DMS79 (cell line): ENCODE data around the gene CPSF7.
A peak's percentile ranks its signal among the peaks of the same experiment; 100 is the strongest.
"Not testable (repeated sequence)": the region's sequence is repeated elsewhere in the genome, so short reads cannot be mapped to it uniquely, and the experiment has no call there.

Experiments
- DNase-seq: peaks from one replicate; lab custom pipeline; 2025; lab: John Stamatoyannopoulos, UW

CPSF7 gene

DNA sequence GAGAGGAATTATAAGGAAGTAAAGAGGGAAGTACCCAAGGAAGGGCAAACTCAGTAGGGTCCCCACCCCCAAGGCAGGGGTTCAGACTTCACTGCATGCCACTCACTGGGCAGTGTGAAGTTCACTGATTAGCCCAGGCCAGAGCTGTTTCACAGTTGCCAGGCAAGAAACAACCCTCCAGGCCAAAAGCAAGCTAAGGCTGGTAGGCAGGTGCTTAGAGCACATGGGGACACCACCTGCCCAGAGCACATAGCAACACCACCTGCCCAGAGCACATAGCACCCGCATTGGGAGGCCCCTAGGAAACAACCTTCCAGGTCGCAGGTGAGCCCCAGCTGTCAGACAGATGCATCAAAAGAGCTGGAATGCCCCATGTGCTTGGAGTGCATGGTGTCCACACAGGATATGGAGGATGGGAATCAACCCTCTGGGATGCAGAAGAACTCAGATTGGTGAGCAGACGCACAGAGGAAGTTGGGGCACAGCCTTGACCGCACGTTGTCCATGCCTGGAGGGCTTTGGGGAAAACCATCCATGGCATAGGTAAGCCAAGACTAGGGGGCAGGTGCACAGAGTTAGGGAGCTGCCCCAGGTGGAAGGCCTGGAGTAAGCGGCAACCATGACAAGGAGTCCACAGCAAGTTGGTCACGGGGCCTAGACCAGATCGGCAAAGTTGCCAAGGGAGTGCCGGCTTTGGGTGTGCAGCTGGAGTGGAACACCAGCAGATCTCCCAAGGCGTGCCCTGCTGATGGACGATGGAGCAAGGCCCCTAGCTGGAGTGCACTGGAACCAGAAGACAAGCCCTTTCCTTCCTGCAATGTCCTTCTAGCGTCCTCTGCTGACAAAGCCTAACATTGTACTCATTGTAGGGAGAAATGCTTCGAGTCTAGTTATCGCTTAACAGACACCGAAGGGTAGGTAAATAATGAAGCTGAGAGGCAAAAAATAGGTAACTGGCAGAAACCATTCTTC, 45.2 kb downstream of the CPSF7 start:
- no peak for DNase-seq

DNA sequence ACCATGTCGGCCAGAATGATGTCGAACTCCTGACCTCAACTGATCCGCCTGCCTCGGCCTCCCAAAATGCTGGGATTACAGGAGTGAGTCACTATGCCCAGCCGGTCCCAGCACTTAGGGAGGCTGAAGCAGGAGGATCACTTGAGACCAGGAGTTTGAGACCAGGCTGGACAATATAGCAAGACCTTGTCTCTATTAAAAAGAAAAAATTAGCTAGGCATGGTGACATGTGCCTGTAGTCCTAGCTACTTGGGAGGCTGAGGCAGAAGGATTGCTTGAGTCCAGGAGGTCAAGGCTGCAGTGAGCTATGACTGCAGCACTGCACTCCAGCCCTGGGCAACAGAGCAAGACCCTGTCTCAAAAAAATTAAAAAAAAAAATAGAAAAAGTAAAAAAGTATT, 45.9 kb downstream of the CPSF7 start:
- DNase-seq, result not testable (repeated sequence)

DNA sequence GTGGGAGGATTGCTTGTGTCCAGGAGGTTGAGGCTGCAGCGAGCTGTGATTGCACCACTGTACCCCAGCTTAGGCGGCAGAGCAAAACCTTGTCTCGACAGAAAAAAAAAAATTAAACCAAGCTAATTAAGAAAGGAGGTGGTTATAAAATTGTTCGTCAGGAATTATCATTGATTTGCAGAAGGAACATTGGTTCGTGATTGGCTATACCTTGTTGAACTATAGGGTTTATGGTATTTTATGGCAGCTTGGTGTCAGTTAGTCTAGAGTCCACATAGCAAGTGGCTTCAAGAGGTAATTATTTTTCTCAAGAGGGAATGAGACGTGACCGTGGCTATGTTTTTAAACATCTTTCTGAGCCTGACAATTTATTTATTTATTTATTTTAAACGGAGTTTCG, 48.9 kb downstream of the CPSF7 start:
- DNase-seq, result no peak

DNA sequence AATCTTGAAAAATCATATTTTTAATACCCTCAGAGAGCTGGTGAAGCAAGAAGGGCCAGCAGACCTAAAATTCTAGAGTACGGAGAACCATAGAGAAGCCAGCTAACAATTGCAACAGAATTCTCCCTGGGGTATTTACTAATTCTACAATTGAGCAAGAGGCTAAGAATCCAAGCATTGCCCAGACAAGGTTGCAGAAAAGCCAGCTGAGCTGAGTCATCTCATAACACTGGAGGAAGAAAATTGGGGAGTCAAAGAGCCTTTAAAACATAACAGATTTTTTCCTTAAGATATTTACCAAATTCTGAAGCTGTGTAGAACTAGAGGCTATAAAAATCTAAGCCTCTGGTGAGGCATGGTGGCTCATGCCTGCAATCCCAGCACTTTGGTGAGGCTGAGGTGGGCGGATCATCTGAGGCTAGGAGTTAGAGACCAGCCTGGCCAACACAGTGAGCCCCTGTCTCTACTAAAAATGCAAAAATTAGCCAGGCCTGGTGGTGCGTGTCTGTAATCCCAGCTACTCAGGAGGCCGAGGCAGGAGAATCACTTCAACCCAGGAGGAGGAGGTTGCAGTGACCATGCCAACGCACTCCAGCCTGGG, 51.0 kb downstream of the CPSF7 start:
- DNase-seq, result no peak

DNA sequence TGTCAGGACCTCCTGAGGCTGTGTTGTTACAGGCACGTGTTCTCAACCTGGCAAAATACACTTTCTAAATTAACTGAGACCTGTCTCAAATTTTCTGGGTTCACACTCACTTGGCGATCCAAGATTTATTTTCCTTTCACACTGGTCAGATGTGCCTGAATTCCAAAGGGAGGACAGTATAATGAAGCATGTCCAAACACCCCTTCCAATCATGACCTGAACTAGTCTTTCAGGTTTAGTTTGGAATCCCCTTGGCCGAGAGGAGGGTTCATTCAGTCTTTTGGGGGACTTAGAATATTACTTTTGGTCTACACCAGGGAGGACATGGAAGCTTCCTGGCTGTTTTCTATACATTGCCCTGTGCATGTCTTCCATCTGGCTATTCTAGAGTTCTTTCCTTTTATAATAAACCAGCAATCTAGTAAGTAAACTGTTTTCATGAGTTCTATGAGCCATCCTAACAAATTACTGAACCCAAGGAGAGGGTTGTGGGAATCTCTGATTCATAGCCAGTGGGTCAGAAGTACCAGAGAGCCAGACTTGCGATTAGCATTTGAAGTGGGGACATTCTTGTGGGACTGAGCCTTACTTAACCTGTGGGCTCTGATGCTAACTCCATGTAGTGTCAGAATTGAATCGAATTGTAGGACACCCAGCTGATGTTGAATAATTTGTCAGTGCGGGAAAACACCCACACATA, 52.2 kb downstream of the CPSF7 start:
- no peak for DNase-seq

DNA sequence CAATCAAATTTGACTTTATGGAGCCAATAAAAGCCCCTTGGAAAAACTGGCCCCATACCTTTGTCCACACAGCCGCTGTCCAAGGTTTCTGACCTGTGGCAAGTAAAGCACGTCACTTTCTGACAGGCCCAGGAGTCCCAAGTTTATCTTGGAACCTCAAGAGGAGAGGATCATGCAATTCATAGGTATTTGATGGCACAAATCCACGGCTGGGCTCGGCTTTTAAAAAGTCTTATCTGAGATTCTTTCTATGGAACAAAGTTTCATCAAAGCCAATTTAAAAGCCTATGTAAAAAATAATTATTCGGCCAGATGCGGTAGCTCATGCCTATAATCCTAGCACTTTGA, 54.0 kb downstream of the CPSF7 start:
- DNase-seq, result no peak

DNA sequence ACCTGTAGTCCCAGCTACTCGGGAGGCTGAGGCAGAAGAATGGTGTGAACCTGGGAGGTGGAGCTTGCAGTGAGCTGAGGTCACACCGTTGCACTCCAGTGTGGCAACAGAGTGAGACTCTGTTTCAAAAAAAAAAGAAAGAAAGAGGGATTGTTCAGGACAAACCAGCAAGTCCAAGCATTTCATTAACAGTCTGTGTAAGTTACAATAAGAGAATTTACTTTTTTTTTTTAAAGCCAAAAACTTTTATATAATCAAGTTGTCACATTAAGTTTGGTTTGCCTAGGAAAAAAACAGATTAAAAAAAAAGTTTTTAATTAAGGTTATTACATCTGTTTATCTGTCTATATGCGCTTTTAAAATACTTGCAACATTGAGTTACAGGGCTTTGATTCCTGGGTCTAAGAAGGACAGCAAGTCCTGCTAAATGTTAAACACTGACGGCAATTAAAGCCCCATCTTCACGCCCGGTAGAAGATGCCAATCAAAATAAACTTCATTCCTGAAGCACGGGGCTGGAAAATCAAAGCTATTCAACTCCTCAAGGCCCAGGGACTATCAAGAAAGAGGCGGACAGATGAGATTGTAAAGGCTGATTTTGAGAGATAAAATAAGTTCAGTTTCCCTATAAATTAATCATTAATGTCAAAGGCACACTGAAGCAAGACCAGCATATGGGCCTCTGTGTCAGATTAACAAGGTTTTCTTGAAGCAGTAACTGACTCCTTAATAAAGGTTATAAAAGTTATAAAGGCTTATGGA, 56.9 kb downstream of the CPSF7 start:
- no peak for DNase-seq

DNA sequence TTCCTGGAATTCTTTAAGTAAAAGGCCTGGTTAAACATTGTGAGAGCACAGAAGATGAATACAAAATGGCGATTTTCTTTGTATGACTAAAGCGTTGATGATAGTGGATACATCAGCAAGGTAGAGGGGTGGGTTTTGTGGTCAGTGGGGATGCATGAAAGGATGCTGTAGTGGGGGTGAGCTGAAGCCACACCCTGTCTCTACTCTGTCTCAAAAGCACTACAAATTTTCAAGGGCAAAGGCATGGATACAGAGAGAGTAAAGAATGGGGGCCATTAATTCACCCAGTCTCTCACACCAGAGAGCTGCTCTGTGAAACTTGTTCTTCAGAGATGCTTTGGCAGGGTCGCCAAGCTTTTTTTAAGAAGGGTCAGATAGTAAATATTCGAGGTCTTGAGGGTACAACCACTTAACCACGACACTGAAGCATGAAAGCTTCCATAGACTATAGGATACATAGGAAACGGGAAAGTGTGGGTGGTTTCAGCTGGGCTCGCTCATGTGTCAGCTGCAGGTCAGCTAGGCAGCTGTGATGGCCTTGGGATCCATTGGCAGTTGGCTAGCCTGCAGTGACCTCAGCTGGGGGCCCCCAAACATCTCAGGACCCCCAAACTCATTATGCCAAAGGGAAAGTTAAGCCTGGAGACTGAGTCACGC, 59.3 kb downstream of the CPSF7 start:
- DNase-seq, result no peak

DNA sequence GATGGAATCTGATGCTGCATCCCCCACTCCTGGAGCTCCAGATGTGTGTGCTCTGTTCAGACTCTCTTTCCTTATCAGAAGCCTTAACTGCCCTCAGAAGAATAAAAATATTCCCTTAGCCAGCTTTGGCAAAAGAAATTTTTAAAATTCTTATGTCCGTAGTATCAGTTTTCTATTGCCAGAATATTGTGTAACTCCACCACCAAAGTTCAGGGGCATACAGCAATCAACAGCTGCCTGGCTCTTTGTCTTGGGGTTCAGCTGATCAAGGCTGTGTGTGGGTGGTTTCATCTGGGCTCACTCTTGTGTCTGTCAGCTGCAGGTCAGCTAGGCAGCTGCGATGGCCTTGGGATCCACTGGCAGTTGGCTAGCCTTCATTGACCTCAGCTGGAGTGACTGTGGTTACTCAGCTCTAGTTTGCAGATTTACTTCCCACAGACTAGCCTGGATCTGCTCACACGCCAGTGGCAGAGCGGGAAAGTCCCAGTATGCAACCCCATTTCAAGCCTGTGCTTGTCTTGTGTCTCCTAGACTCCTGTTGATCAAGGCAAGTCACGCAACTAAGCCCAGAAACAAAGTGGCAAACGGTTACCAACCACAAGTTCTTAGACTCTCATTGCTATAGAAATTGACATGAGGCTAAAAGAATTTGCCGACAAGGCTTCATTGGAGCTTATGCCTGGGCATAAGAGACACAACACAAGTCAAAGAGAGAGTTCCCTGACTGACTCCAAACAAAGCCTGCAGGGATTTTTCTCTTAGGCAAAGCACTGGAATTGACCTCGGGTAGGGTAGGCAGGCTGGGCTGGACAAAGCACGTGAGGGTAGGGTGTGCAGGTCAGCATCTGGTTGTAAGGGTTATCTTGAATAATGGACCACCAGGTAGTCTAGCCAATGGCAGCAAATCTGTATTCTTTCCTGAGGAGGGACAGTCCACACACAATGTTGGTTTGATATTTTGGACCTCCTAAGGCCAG, 60.1 kb downstream of the CPSF7 start:
- no peak for DNase-seq

DNA sequence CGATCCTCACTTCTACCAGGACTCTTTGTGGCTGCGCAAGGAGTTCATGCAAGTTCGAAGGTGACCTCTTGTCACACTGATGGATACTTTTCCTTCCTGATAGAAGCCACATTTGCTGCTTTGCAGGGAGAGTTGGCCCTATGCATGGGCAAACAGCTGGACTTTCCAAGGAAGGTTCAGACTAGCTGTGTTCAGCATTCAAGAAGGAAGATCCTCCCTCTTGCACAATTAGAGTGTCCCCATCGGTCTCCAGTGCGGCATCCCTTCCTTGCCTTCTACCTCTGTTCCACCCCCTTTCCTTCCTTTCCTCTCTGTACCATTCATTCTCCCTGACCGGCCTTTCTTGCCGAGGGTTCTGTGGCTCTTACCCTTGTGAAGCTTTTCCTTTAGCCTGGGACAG, 61.1 kb downstream of the CPSF7 start:
- DNase-seq, result no peak

DNA sequence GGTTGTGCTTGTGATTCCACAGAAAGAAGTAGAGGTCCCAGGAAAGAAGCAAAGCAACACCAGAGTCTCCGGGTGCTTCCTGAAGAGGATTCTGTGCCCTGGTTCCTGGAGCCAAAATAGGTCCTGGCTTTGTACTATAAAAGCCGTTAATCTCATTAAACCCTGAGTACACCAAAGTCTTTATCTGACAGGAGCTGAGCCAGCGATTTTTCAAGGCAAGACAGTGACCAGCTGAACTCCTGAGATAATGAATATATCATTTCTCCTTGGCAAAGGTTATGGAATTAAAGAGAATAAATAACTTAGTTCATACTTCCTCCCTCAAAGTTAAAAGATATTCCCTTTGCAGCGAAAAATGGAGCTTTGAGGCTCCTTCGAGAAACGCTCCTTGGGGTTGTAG, 62.4 kb downstream of the CPSF7 start:
- no peak for DNase-seq

DNA sequence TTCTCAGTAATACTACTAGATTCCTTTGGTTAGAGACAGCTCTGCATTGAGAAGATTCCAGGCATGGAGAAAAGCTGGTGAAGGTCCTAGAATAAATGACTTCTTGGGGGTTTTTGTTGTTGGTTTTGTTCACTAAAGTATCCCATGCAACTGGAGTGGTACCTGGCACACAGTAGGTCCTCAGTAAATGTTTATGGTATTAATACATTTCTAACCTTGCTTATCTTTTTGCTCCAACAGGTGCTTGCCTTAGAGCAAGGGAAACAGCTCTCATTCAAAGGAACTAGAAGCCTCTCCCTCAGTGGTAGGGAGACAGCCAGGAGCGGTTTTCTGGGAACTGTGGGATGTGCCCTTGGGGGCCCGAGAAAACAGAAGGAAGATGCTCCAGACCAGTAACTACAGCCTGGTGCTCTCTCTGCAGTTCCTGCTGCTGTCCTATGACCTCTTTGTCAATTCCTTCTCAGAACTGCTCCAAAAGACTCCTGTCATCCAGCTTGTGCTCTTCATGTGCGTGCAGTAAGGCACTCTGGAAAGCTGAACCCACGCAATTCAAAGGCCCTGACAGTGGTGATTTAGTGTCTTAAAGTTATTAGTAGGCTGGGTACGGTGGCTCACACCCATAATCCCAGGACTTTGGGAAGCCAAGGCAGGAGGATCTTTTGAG, 65.6 kb downstream of the CPSF7 start:
- DNase-seq, result no peak

DNA sequence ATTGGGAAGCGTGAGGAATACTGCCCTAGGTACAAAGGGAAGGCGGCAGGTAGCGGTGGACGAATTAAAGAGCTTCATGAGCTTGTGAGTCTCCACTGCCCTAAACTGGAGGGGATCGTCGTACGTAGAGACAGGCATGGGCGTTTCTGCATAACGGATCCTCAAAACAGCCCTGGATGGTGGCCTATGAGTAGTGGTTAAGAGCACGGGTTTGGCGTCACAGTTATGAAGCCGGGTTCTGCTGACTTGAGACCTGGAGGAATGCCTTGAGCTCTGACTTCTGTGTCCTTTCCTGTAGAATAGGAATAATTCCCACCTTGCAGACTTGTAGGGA, 67.3 kb downstream of the CPSF7 start:
- DNase-seq, result peak; percentile 52

DNA sequence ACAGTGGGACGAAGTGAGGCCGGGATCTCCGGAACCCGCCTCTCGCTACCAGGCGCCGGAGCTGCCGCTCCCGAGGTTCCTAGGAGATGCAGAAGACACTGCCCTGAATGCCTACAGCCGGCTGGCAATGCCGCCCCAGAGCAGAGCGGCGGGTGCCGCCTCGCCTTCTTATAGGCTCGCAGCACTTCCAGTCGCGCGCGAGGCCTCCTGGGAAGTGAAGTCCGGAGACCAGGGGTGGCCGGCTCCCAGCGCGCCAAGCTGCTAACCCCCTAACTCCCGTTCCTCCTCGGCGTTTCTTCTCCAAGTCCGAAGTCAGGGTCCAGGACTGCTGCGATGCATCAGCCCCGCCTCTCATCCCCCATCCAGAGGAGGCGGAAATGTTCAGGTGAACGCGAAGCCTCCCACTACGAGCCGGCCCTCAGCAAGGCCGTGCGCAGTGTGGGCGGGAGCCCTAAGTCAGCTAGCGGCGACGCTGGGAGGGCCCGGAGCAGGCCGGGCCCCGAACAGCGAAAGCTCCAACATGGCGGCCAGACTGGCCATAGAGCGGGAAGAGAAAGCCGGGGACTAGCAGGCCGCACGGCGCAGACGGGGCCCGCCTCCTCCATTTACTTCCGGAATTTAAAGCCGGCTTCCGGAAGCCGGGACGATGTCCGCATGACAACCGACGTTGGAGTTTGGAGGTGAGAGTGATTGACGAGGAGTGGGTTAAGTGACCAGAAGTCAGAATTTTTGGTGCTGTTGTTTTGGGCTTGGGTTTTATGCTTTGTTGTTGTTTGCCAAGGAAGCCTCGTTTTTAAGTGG, 67.8 kb downstream of the CPSF7 start, which contains the start of the genes CYB561A3 and TMEM138:
CYB561A3 (minus strand) TSS at position 142 of the 801 bp plus-strand sequence. CDS start 5,169 bp downstream, outside the sequence.
TMEM138 (plus strand) TSS at position 634 of the 801 bp plus-strand sequence. CDS start 2,017 bp downstream, outside the sequence.
- DNase-seq, result peak; percentile 86

DNA sequence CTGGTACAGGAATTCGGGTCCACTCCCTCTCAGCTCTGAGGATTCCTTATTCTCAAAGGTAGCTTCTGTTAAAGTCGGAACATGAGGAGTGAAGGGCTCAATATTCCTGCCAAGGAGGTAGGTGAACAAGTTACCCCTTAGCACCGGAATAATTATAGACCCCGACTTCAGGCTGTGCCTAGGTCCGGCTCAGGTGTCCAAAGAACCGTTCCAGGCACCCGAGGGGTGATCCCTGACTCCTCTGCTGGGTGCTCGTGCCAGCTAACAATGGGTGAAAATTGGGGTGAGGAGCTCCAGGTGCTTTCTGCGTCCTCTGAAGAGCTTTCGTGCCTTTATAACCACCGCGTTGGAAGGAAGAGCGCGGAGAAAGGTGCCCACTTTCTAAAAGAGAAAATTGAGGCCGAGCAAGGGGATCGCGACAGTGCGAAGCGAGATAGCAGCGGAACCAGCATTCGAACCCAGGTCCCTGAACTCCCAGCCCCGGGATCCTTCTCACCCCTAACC, 68.5 kb downstream of the CPSF7 start:
- DNase-seq, result no peak

DNA sequence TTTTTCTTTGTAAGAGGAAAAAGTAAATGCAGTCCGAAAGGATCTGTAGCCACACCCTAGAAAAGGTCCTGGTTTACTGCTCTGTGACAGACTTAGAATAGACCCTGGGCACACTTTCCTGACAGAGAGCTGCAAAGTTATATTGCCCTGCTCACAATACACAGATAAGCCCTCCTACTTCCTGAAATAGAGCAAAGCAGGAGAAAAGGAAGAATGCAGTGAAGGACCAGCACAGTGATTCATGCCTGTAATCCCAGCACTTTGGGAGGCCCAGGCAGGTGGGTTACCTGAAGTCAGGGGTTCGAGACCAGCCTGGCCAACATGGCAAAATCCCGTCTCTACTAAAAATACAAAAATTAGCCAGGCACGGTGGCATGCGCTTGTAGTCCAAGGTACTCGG, 70.3 kb downstream of the CPSF7 start:
- no peak for DNase-seq

DNA sequence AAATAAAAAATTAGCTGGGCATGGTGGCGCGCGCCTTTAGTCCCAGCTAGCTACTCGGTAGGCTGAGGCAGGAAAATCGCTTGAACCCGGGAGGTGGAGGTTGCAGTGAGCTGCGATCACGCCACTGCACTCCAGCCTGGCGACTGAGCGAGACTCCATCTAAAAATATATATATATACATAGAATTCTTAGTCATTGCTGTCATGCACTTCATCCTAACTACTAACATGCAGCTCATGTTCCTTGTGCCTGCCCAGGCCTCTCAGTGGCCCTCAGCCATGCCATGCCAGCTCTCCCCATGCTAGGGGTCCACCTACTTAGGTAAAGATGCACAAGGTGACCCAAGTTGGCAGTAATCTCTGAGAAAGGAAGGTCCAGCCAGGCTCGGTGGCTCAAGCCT, 71.2 kb downstream of the CPSF7 start:
- no peak for DNase-seq

DNA sequence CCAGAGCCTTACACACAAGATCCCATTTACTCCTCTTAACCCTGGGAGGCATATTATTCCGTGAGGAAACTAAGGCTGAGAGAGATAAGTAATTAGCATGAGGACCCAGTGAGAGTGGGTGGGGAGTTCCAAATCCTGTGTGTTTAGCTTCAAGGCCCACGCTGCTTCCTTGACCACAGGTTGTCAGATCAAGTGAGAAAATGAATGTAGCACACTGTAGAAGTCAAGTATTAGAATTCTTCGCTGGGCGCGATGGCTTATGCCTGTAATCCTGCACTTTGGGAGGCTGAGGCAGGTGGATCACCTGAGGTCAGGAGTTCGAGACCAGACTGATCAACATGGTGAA, 71.9 kb downstream of the CPSF7 start:
- DNase-seq, result no peak
